Left lung (tissue), 10 donors: Measurements from ENCODE around the gene RASA4B. TPM values are rescaled to one million over a fixed set of nuclear protein-coding genes. Genes with fewer than 3 reads are reported as not detected.
"Not testable (repeated sequence)": the region's sequence is repeated elsewhere in the genome, so short reads cannot be mapped to it uniquely, and the experiment has no call there.

Source experiments
- ATAC-seq: fragments of 200-7000 bp; cut with Tn5 transposase; one replicate; pipeline ENCODE4 v1.9.1; 2020; ENCODE audit warnings: moderate library complexity
- DNase-seq, 4 donors: peaks; one replicate each; pipeline ENCODE4 v3.0.0-alpha.2; 2013 to 2020
- H3K27ac ChIP-seq, 2 donors: fragments of 200-600 bp; sonication (generic) in 1 of 2; one replicate each; pipeline versions ENCODE4 v1.5.0 to v1.8.0; 2020 to 2021
- H3K27me3 ChIP-seq, 2 donors: fragments of 200-600 bp; sonication (generic) in 1 of 2; one replicate each; pipeline versions ENCODE4 v1.5.0 to v1.8.0; 2020 to 2021
- H3K36me3 ChIP-seq, 2 donors: fragments of 200-600 bp; sonication (generic) in 1 of 2; one replicate each; pipeline versions ENCODE4 v1.5.0 to v1.8.0; 2020 to 2021
- H3K4me1 ChIP-seq, 2 donors: fragments of 200-600 bp; one replicate each; pipeline ENCODE4 v1.8.0; 2021
- H3K4me3 ChIP-seq, 2 donors: fragments of 200-600 bp; sonication (generic) in 1 of 2; one replicate each; pipeline versions ENCODE4 v1.5.0 to v1.8.0; 2020 to 2021; ENCODE audit warnings: mild to moderate bottlenecking in 1 of 2
- H3K9me3 ChIP-seq, 2 donors: fragments of 200-600 bp; sonication (generic) in 1 of 2; one replicate each; pipeline versions ENCODE4 v1.5.0 to v1.8.0; 2020 to 2021
- intact Hi-C, 2 donors: fragments of 100-400 bp; cut with DNase I; formaldehyde crosslinking; loops; one replicate each; pipeline versions ENCODE4 v1.11.2 to v1.14.2; 2022
- polyA plus RNA-seq, 6 donors: library from polyadenylated mRNA; unstranded; fragments of 120-200 nt; gene quantifications; one replicate each; pipeline ENCODE4 v1.2.1, GENCODE V29; 2013; ENCODE audit not compliant: insufficient read length in 6 of 6
- total RNA-seq, 2 donors: library from RNA; stranded (reverse); fragmentation: NEBNext Ultra II Directional; extraction: Animal tissue kit (Norgen Biotek cat#: 25700); gene quantifications; one replicate each; pipeline ENCODE4 v1.2.1, GENCODE V29; 2021
- TF ChIP-seq, protein P1 (sequence below), 2 donors: fragments of 200-600 bp; sonication (generic) in 1 of 2; IDR thresholded peaks; one replicate each; pipeline versions ENCODE4 v1.5.0 to v1.8.0; 2021; ENCODE audit warnings: antibody characterized with exemption in 2 of 2
- donor health status: DM: no; HTN: yes; CAD: no.
- donor health status: DM: no; HTN: no; CAD: no.

Gene RASA4B
- total and polyA plus RNA-seq, 8 donors = 3.0 to 18.5 (median 6.1) TPM

DNA sequence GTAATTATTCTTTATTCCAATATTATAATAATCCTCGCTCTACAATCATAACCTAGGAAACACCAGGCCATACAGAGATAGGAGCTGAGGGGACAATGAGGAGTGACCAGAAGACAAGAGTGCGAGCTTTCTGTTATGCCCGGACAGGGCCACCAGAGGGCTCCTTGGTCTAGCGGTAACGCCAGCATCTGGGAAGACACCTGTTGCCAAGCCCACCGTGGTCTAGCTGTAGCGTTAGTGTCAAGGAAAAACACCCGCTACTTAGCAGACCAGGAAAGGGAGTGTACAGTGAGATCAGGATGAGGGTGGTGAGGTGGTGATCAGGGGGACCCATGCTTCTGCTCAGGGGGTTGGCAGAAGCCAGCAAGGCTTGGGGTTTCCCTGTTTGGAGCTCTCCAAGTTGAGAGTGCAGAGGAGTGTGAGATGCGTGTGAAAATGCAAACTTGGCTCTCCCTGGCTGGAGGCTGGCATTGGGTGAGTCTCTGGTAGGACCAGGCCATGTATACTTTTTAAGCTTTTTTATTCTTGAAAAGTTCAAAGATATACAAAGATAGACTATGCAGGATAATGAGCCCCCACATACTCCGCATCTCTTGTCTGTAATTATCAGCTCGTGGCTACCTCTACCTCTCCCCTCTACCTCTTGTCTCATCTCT lies 37.5 kb downstream of the RASA4B start:
- ATAC-seq, intact Hi-C loops, H3K4me1 ChIP-seq, H3K27me3 ChIP-seq, H3K27ac ChIP-seq, H3K9me3 ChIP-seq, H3K36me3 ChIP-seq, H3K4me3 ChIP-seq: not testable (repeated sequence)
- TF ChIP-seq, protein P1, sequence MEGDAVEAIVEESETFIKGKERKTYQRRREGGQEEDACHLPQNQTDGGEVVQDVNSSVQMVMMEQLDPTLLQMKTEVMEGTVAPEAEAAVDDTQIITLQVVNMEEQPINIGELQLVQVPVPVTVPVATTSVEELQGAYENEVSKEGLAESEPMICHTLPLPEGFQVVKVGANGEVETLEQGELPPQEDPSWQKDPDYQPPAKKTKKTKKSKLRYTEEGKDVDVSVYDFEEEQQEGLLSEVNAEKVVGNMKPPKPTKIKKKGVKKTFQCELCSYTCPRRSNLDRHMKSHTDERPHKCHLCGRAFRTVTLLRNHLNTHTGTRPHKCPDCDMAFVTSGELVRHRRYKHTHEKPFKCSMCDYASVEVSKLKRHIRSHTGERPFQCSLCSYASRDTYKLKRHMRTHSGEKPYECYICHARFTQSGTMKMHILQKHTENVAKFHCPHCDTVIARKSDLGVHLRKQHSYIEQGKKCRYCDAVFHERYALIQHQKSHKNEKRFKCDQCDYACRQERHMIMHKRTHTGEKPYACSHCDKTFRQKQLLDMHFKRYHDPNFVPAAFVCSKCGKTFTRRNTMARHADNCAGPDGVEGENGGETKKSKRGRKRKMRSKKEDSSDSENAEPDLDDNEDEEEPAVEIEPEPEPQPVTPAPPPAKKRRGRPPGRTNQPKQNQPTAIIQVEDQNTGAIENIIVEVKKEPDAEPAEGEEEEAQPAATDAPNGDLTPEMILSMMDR (IDR thresholded peaks at IDR 0.05) = peak in 1 of 2 donors; percentile 13
- peak in 2 of 4 donors; percentile 34 to 69 for DNase-seq

- H3K4me3 ChIP-seq = peak overlapping the region in 1 of 2 donors; percentile 35
- H3K36me3 ChIP-seq, H3K27ac ChIP-seq, DNase-seq, intact Hi-C loops, H3K9me3 ChIP-seq, H3K27me3 ChIP-seq, H3K4me1 ChIP-seq: not testable (repeated sequence)
- ATAC-seq = peak; percentile 6
Observed at GRCh38 chr7:102479209-102479584, 38.4 kb downstream of the RASA4B start.

GRCh38 chr7:102478314-102479208 lies 39.0 kb downstream of the RASA4B start, which contains the start of gene POLR2J:
Gene POLR2J (minus strand): TSS chr7:102478922. CDS start chr7:102478860, 62 bp downstream.
- H3K27me3 ChIP-seq, H3K9me3 ChIP-seq, intact Hi-C loops, H3K27ac ChIP-seq, H3K4me1 ChIP-seq: not testable (repeated sequence)
- peak; percentile 94 for ATAC-seq
- peaks cover 0 to 10% of the 10 kb centered on the region in 2 donors for H3K36me3 ChIP-seq
- DNase-seq = peak; percentile 81 to 94 (median 90)
- H3K4me3 ChIP-seq = peak within 1 kb of the TSS; percentile 32 to 35
- TF ChIP-seq, protein P1 (IDR thresholded peaks at IDR 0.05) = peak; percentile 37 to 45

DNA sequence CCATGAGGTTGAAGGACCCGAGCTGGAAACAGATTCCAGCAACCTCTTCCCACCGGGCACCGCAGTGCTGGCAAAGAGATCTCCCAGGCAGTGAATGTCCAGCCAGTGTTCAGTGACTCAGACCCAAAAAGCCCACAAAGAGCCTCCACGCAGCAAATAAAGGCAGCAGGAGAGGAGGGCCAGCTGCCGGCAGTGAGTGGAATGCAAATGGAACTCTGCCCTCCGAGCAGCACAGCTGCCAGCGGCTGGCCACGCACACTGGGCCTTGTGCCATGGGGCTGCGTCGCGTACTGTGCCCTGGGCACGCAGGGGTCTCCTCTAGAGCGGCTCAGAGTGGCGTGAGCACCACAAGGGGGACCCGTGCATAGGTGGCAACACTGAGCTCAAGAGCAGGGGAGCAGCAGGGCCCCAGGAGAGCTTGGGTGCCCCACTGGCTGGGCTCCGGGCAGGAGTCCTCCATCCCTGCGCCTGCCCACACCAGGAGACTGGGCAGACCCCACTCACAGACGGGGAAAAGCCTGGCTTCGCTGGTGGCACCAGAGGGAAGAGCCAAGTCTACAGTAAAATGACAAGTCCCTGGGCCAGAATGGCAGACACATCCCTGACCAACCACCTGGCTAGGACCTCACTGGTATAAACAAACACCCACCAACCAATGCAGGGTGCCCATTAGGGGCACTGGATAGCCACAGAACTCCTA lies 42.7 kb downstream of the RASA4B start:
- H3K9me3 ChIP-seq, H3K4me3 ChIP-seq, H3K27ac ChIP-seq, ATAC-seq, H3K27me3 ChIP-seq, intact Hi-C loops, H3K4me1 ChIP-seq: not testable (repeated sequence)
- peak in 2 of 4 donors; percentile 4 to 23 for DNase-seq
- H3K36me3 ChIP-seq = peaks cover 0 to 44% of the 10 kb centered on the region in 2 donors

- H3K9me3 ChIP-seq, H3K4me1 ChIP-seq, H3K4me3 ChIP-seq, ATAC-seq, H3K27me3 ChIP-seq, H3K27ac ChIP-seq, intact Hi-C loops: not testable (repeated sequence)
- H3K36me3 ChIP-seq = peaks cover 0 to 51% of the 10 kb centered on the region in 2 donors
- peak in 2 of 4 donors; percentile 15 to 59 for DNase-seq
Observed at GRCh38 chr7:102474116-102474515, 43.5 kb downstream of the RASA4B start.

DNA sequence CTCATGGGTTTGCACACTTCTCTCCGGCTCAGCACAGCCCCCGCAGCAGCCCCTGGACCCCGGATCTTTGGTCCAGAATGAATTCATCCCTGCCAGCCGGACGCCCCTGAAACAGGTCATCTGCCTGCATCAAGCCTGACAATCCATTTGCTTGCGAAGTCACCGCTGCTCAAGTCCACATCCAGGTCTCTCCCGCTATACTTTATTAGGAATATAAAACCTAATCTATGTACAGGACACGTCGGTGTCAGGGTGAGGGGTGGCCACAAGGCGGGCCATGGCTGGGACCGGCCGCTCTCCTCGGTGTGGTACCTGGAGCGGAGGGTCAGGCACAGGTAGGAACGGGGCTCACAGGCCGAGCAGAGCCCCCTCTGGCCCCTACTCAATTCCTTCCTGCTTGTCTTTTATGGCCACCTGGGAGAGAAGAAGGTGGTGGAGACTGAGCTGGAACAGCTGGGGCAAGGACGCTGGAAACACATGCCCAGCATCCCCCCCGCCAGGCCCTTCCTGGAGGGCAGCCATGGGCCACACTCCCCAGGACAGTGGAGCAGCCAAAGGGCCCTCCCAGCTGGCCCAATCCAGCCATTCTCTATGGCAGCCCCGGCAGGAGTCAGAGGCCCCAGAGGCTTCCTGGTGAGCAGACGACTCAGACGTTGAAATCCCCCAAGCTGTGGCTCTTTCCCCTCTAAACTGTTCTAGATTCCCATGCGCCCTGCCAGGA lies 44.1 kb downstream of the RASA4B start:
- Histone ChIP-seq H3K9me3 (no peaks in the 10 kb centered on the region), H3K27me3 (no peaks in the 10 kb centered on the region), H3K27ac (no peak overlapping the region), H3K4me1 (no peaks in the 10 kb centered on the region), H3K36me3 (peaks cover 0 to 58% of the 10 kb centered on the region in 2 donors), H3K4me3 (no peak overlapping the region)
- no peak for ATAC-seq
- intact Hi-C loops = no loop called here
- DNase-seq = peak in 2 of 4 donors; percentile 19 to 61
- TF ChIP-seq, protein P1 (IDR thresholded peaks at IDR 0.05) = no peak
